HEK293 (cell line): ENCODE data around the gene FOXM1.
A peak's percentile ranks its signal among the peaks of the same experiment; 100 is the strongest.

Experiments used
- BCL6B ChIP-seq: fragments of 450-650 bp; formaldehyde crosslinking; IDR thresholded peaks from 2 replicates; pipeline ENCODE4 v1.5.1; 2017; ENCODE audit warnings: missing biosample characterization, missing genetic modification characterization
- KLF1 ChIP-seq: fragments of 450-650 bp; formaldehyde crosslinking; IDR thresholded peaks from 2 replicates; pipeline ENCODE4 v1.5.1; 2016; ENCODE audit warnings: missing biosample characterization, missing genetic modification characterization
- RBAK ChIP-seq: fragments of 450-650 bp; formaldehyde crosslinking; IDR thresholded peaks from 2 replicates; pipeline ENCODE4 v1.5.1; 2016; ENCODE audit warnings: missing biosample characterization, missing genetic modification characterization
- REPIN1 ChIP-seq: fragments of 450-650 bp; formaldehyde crosslinking; IDR thresholded peaks from 2 replicates; pipeline ENCODE4 v1.5.1; 2017; ENCODE audit warnings: missing biosample characterization, missing genetic modification characterization, low read depth
- SALL2 ChIP-seq: fragments of 450-650 bp; formaldehyde crosslinking; IDR thresholded peaks from 2 replicates; pipeline ENCODE4 v1.5.0; 2017; ENCODE audit warnings: missing biosample characterization, mild to moderate bottlenecking, missing genetic modification characterization, borderline replicate concordance
- SCRT1 ChIP-seq: fragments of 450-650 bp; formaldehyde crosslinking; IDR thresholded peaks from 2 replicates; pipeline ENCODE4 v1.5.1; 2016; ENCODE audit warnings: missing biosample characterization, missing genetic modification characterization, borderline replicate concordance
- SP7 ChIP-seq: fragments of 450-650 bp; formaldehyde crosslinking; IDR thresholded peaks from 2 replicates; pipeline ENCODE4 v1.5.1; 2016; ENCODE audit warnings: missing biosample characterization, missing genetic modification characterization
- YY1 ChIP-seq: fragments of 450-650 bp; formaldehyde crosslinking; IDR thresholded peaks from 2 replicates; pipeline ENCODE4 v1.5.1; 2018; ENCODE audit warnings: missing biosample characterization, missing genetic modification characterization
- ZFP41 ChIP-seq: fragments of 450-650 bp; formaldehyde crosslinking; IDR thresholded peaks from 2 replicates; pipeline ENCODE4 v1.5.1; 2016; ENCODE audit warnings: missing biosample characterization, missing genetic modification characterization, borderline replicate concordance
- ZNF169 ChIP-seq: fragments of 450-650 bp; formaldehyde crosslinking; IDR thresholded peaks from 2 replicates; pipeline ENCODE4 v1.5.1; 2016; ENCODE audit warnings: missing biosample characterization, missing genetic modification characterization
- ZNF2 ChIP-seq: fragments of 450-650 bp; formaldehyde crosslinking; IDR thresholded peaks from 2 replicates; pipeline ENCODE4 v1.5.1; 2016; ENCODE audit warnings: missing biosample characterization, missing genetic modification characterization
- ZNF202 ChIP-seq: fragments of 450-650 bp; formaldehyde crosslinking; IDR thresholded peaks from 2 replicates; pipeline ENCODE4 v1.5.1; 2016; ENCODE audit warnings: missing biosample characterization, missing genetic modification characterization, borderline replicate concordance
- ZNF223 ChIP-seq: fragments of 450-650 bp; formaldehyde crosslinking; IDR thresholded peaks from 2 replicates; pipeline ENCODE4 v1.5.1; 2016; ENCODE audit warnings: missing biosample characterization, missing genetic modification characterization
- ZNF274 ChIP-seq, 2 experiments: fragments of 200-500 bp in 1 of 2; fragments of 450-650 bp in 1 of 2; sonication (Bioruptor generic) in 1 of 2; formaldehyde crosslinking in 1 of 2; IDR thresholded peaks; 2 replicates each; pipeline versions ENCODE4 v1.5.1 to v1.6.1; 2014 to 2016; ENCODE audit warnings: borderline replicate concordance in 1 of 2, inconsistent platforms in 1 of 2, low read length in 1 of 2, missing biosample characterization in 1 of 2, missing genetic modification characterization in 1 of 2
- ZNF292 ChIP-seq: fragments of 450-650 bp; formaldehyde crosslinking; IDR thresholded peaks from 2 replicates; pipeline ENCODE4 v1.5.1; 2016; ENCODE audit warnings: low read depth, missing biosample characterization, missing genetic modification characterization, borderline replicate concordance
- ZNF302 ChIP-seq: fragments of 450-650 bp; formaldehyde crosslinking; IDR thresholded peaks from 2 replicates; pipeline ENCODE4 v1.5.1; 2016; ENCODE audit warnings: missing biosample characterization, missing genetic modification characterization, low read depth
- ZNF335 ChIP-seq: fragments of 450-650 bp; formaldehyde crosslinking; conservative IDR thresholded peaks from 2 replicates; pipeline ENCODE4 v1.5.1; 2016; ENCODE audit warnings: missing biosample characterization, missing genetic modification characterization
- ZNF341 ChIP-seq: fragments of 450-650 bp; formaldehyde crosslinking; IDR thresholded peaks from 2 replicates; pipeline ENCODE4; 2016; ENCODE audit warnings: low read depth, missing biosample characterization, missing genetic modification characterization
- ZNF391 ChIP-seq: fragments of 450-650 bp; formaldehyde crosslinking; IDR thresholded peaks from 2 replicates; pipeline ENCODE4 v1.5.1; 2016; ENCODE audit warnings: low read depth, missing biosample characterization, missing genetic modification characterization, borderline replicate concordance
- ZNF426 ChIP-seq: fragments of 450-650 bp; formaldehyde crosslinking; IDR thresholded peaks from 2 replicates; pipeline ENCODE4 v1.5.1; 2017; ENCODE audit warnings: missing biosample characterization, missing genetic modification characterization, mild to moderate bottlenecking, inconsistent platforms, moderate library complexity
- ZNF488 ChIP-seq: fragments of 450-650 bp; formaldehyde crosslinking; IDR thresholded peaks from 2 replicates; pipeline ENCODE4 v1.5.1; 2016; ENCODE audit warnings: missing biosample characterization, missing genetic modification characterization
- ZNF501 ChIP-seq: fragments of 450-650 bp; formaldehyde crosslinking; IDR thresholded peaks from 2 replicates; pipeline ENCODE4 v1.5.1; 2016; ENCODE audit warnings: missing biosample characterization, missing genetic modification characterization
- ZNF560 ChIP-seq: fragments of 450-650 bp; formaldehyde crosslinking; IDR thresholded peaks from 2 replicates; pipeline ENCODE4 v1.5.1; 2017; ENCODE audit warnings: missing biosample characterization, missing genetic modification characterization, borderline replicate concordance
- ZNF626 ChIP-seq: fragments of 450-650 bp; sonication (Bioruptor Pico); formaldehyde crosslinking; IDR thresholded peaks from 2 replicates; pipeline ENCODE4 v1.5.1; 2018; ENCODE audit warnings: missing biosample characterization, missing genetic modification characterization, inconsistent platforms
- ZNF654 ChIP-seq: fragments of 450-650 bp; formaldehyde crosslinking; IDR thresholded peaks from 2 replicates; pipeline ENCODE4 v1.5.1; 2016; ENCODE audit warnings: low read depth, missing biosample characterization, missing genetic modification characterization
- ZNF707 ChIP-seq: fragments of 450-650 bp; formaldehyde crosslinking; IDR thresholded peaks from 2 replicates; pipeline ENCODE4 v1.5.1; 2016; ENCODE audit warnings: missing biosample characterization, missing genetic modification characterization
- ZNF76 ChIP-seq: fragments of 450-650 bp; formaldehyde crosslinking; IDR thresholded peaks from 2 replicates; pipeline ENCODE4; 2016; ENCODE audit warnings: low read depth, missing biosample characterization, missing genetic modification characterization, borderline replicate concordance
- ZNF830 ChIP-seq: fragments of 450-650 bp; IDR thresholded peaks from 2 replicates; pipeline ENCODE4 v1.5.0; 2018; ENCODE audit warnings: missing biosample characterization, missing genetic modification characterization, low read depth, mild to moderate bottlenecking, moderate library complexity
- ZSCAN30 ChIP-seq: fragments of 450-650 bp; IDR thresholded peaks from 2 replicates; pipeline ENCODE4 v1.5.1; 2018; ENCODE audit warnings: missing biosample characterization, mild to moderate bottlenecking, missing genetic modification characterization, moderate library complexity
- TF ChIP-seq, protein P1 (sequence below): fragments of 450-650 bp; formaldehyde crosslinking; IDR thresholded peaks from 2 replicates; pipeline ENCODE4 v1.5.1; 2016; ENCODE audit warnings: missing biosample characterization, missing genetic modification characterization
- TF ChIP-seq, protein P2 (sequence below): fragments of 450-650 bp; formaldehyde crosslinking; IDR thresholded peaks from 2 replicates; pipeline ENCODE4 v1.5.1; 2016; ENCODE audit warnings: missing biosample characterization, missing genetic modification characterization, low read depth

The FOXM1 gene

DNA sequence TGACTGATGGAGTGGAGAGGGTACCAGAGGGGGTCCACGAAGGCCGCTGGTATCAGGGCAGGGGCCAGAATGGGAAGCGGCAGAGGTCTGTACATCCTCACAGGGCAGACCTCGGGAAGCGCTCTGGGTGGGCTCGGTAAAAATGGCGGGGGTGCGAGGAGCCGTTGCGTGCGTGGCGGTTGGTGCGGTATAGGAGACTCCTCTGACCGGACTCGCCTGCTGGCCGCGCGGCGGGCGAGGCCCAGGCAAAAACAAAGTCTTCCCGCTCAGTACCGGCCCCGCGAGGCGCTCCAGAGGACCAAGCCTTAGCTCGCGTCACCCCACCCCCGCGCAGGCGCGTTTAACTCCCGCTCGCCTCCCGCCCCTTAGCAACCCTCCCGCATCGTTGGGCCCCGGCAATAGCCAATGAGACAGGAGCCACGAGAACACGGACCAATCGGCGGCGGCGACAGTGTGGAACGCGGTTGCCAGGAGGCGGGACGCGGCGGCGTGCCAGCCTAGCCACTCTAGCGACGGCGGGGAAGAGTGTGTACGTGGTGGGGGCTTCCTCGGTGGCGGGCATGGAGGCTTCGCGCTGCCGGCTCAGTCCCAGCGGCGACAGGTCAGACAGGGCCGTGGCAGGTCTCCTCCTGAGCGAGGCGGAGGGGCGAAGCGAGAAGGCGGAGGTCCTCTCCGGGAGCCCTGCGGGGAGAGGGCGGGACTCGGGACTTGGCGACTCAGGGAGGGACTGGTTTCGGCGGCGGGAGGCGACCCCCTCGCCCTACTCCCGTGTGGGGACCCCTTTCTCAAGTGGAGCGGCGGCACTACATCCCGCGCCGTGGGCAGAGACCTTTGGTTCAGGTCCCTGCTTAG, 13.6 kb upstream of the FOXM1 start, which contains the start of gene TULP3 (continued):
- TF ChIP-seq ZNF169 (tag by site-specific recombination) (no peak), ZNF501 (peak; percentile 60), ZNF707 (tag by site-specific recombination) (no peak), ZNF335 (tag by site-specific recombination) (peak; percentile 96), ZNF76 (tag by site-specific recombination) (peak; percentile 36; the same call in 1 of the 2 replicates), ZNF830 (tag by site-specific recombination) (no peak), BCL6B (tag by site-specific recombination) (no peak), RBAK (no peak), SALL2 (tag by site-specific recombination) (no peak), KLF1 (tag by site-specific recombination) (peak; percentile 47; the same call in 1 of the 2 replicates), REPIN1 (tag by site-specific recombination) (peak; percentile 68; the same call in 1 of the 2 replicates), ZNF223 (no peak), ZSCAN30 (tag by site-specific recombination) (peak; percentile 82; the same call in 1 of the 2 replicates), ZNF274 (IDR thresholded peaks at IDR 0.05; ENCODE audit: low read length) (no peak), ZNF274 (tag by site-specific recombination; IDR thresholded peaks at IDR 0.05; ENCODE audit: borderline replicate concordance) (no peak), ZNF202 (no peak), ZNF654 (tag by site-specific recombination) (no peak), ZNF341 (peak; percentile 91), ZNF2 (peak; percentile 23), ZNF426 (tag by site-specific recombination) (no peak), SCRT1 (tag by site-specific recombination) (no peak), ZNF626 (tag by site-specific recombination) (no peak), ZNF292 (tag by site-specific recombination) (no peak), SP7 (tag by site-specific recombination) (peak; percentile 62), ZNF391 (tag by site-specific recombination) (peak; percentile 52; the same call in 1 of the 2 replicates), ZNF302 (no peak), ZNF488 (tag by site-specific recombination) (no peak), YY1 (tag by site-specific recombination) (peak; percentile 44), ZNF560 (tag by site-specific recombination) (no peak), ZFP41 (no peak)
- TF ChIP-seq, protein P1, sequence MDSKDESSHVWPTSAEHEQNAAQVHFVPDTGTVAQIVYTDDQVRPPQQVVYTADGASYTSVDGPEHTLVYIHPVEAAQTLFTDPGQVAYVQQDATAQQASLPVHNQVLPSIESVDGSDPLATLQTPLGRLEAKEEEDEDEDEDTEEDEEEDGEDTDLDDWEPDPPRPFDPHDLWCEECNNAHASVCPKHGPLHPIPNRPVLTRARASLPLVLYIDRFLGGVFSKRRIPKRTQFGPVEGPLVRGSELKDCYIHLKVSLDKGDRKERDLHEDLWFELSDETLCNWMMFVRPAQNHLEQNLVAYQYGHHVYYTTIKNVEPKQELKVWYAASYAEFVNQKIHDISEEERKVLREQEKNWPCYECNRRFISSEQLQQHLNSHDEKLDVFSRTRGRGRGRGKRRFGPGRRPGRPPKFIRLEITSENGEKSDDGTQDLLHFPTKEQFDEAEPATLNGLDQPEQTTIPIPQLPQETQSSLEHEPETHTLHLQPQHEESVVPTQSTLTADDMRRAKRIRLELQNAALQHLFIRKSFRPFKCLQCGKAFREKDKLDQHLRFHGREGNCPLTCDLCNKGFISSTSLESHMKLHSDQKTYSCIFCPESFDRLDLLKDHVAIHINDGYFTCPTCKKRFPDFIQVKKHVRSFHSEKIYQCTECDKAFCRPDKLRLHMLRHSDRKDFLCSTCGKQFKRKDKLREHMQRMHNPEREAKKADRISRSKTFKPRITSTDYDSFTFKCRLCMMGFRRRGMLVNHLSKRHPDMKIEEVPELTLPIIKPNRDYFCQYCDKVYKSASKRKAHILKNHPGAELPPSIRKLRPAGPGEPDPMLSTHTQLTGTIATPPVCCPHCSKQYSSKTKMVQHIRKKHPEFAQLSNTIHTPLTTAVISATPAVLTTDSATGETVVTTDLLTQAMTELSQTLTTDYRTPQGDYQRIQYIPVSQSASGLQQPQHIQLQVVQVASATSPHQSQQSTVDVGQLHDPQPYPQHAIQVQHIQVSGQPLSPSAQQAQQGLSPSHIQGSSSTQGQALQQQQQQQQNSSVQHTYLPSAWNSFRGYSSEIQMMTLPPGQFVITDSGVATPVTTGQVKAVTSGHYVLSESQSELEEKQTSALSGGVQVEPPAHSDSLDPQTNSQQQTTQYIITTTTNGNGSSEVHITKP (tag by site-specific recombination), result peak; percentile 66
- TF ChIP-seq, protein P2, sequence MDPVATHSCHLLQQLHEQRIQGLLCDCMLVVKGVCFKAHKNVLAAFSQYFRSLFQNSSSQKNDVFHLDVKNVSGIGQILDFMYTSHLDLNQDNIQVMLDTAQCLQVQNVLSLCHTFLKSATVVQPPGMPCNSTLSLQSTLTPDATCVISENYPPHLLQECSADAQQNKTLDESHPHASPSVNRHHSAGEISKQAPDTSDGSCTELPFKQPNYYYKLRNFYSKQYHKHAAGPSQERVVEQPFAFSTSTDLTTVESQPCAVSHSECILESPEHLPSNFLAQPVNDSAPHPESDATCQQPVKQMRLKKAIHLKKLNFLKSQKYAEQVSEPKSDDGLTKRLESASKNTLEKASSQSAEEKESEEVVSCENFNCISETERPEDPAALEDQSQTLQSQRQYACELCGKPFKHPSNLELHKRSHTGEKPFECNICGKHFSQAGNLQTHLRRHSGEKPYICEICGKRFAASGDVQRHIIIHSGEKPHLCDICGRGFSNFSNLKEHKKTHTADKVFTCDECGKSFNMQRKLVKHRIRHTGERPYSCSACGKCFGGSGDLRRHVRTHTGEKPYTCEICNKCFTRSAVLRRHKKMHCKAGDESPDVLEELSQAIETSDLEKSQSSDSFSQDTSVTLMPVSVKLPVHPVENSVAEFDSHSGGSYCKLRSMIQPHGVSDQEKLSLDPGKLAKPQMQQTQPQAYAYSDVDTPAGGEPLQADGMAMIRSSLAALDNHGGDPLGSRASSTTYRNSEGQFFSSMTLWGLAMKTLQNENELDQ (tag by site-specific recombination), result no peak
